GM23338 (cell line): ENCODE results near the gene PSD. TPM values are rescaled to one million over a fixed set of nuclear protein-coding genes. Genes with fewer than 3 reads are reported as not detected.
A peak's percentile ranks its signal among the peaks of the same experiment; 100 is the strongest.

Experiments used
- POLR2AphosphoS5 ChIP-seq: IDR thresholded peaks from 2 replicates; pipeline ENCODE4 v1.6.1; 2016; ENCODE audit warnings: antibody characterized with exemption, low read depth
- ZNF331 ChIP-seq: fragments of 250-450 bp; sonication (Bioruptor Pico); IDR thresholded peaks from 2 replicates; pipeline ENCODE4 v1.5.0; 2020; ENCODE audit warnings: low read depth, mild to moderate bottlenecking, moderate library complexity
- microRNA counts: library from miRNA; unstranded; fragments of <30 nt; microRNA quantifications from one replicate; lab custom pipeline; 2017
- microRNA-seq: library from miRNA; unstranded; fragments of <30 nt; microRNA quantifications from one replicate; pipeline ENCODE4, GENCODE V29; 2017
- polyA plus RNA-seq: library from polyadenylated mRNA; unstranded; fragments of >200 nt; fragmentation: Nextera tagmentation; extraction: Ambion mirVana; gene quantifications from 2 replicates; pipeline ENCODE4 v1.2.1, GENCODE V29; 2016
- small RNA-seq: library from RNA; depleted of rRNA; stranded (forward); fragments of <200 nt; gene quantifications from one replicate; pipeline ENCODE3, GENCODE V24; 2014; ENCODE audit warnings: low replicate concordance
- total RNA-seq: library from RNA; depleted of rRNA; stranded (reverse); fragments of >200 nt; shearing (Covaris generic); gene quantifications from 2 replicates; pipeline ENCODE4 v1.2.3, GENCODE V29; 2014; rRNA removed
- TF ChIP-seq, protein P1 (sequence below), 2 experiments: fragments of 200-600 bp in 1 of 2; sonication (generic) in 1 of 2; conservative IDR thresholded peaks; 2 replicates each; pipeline versions ENCODE4 v1.5.1 to v1.6.1; 2016 to 2017; ENCODE audit warnings: antibody characterized with exemption in 2 of 2, low read depth in 2 of 2, mild to moderate bottlenecking in 2 of 2, moderate library complexity in 1 of 2

Gene PSD
- total and polyA plus RNA-seq, 2 experiments from 2014 or later, result 1.9 to 6.8 TPM

DNA sequence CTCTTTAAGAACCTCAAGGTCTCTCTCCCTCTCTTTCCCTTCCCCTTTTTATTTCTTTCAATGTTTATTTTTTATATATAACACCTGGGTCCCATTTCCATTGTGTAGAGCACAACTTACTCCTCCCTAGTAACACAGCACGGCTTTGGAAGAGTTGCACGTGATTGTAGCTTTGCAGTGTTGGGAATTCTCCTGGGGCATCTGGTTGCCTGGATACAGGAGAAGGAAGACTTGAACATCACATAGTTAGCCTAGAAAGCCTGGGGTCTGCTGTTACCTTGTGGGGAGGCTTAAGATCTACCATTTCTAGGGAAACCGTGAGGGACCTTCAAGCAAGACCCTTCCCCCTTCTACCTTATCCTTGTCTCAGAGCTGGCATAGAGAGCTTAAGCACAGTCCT, 64.1 kb downstream of the PSD start (continued):
- TF ChIP-seq, protein P1, sequence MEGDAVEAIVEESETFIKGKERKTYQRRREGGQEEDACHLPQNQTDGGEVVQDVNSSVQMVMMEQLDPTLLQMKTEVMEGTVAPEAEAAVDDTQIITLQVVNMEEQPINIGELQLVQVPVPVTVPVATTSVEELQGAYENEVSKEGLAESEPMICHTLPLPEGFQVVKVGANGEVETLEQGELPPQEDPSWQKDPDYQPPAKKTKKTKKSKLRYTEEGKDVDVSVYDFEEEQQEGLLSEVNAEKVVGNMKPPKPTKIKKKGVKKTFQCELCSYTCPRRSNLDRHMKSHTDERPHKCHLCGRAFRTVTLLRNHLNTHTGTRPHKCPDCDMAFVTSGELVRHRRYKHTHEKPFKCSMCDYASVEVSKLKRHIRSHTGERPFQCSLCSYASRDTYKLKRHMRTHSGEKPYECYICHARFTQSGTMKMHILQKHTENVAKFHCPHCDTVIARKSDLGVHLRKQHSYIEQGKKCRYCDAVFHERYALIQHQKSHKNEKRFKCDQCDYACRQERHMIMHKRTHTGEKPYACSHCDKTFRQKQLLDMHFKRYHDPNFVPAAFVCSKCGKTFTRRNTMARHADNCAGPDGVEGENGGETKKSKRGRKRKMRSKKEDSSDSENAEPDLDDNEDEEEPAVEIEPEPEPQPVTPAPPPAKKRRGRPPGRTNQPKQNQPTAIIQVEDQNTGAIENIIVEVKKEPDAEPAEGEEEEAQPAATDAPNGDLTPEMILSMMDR (conservative IDR thresholded peaks at IDR 0.05; ENCODE audit: low read depth in 2 of 2), result no peak
- no peak for TF ChIP-seq POLR2AphosphoS5
- TF ChIP-seq ZNF331 (CRISPR knock-in tag), result no peak

MicroRNA genes within 50 kb of the gene (microRNA counts, 767-probe panel; counts per million panel counts)
- microRNA hsa-miR-146b-3p (lab: Ali Mortazavi, UCI), result not detected
- microRNA hsa-miR-146b-5p (lab: Ali Mortazavi, UCI), result not detected

Small RNA genes lying within 50 kb of the gene (microRNA-seq; reads per million reads assigned to microRNA genes)
- gene MIR146B, result 9.1 reads per million, percentile 32 among the genes with 10 or more reads in this experiment

Small RNA genes lying within 50 kb of the gene (small RNA-seq; reads per million reads assigned to genes)
- 22.6 reads per million, percentile 98 among the genes with 10 or more reads in this experiment for gene MIR146B

Other genes starting within 250 kb of the PSD start
- gene ELOVL3, start 192.5 kb downstream of the PSD start, total RNA-seq, result 0.59 TPM in 1 of 2 replicates, not detected in the other
- 0.31 TPM in 1 of 2 replicates, not detected in the other for gene ELOVL3, start 192.5 kb downstream of the PSD start, polyA plus RNA-seq
- 1.5 TPM in 1 of 2 replicates, not detected in the other for gene PITX3, start 177.3 kb downstream of the PSD start, total RNA-seq
- gene PITX3, start 177.3 kb downstream of the PSD start, polyA plus RNA-seq, result 0.34 and 1.5 TPM in 2 replicates
- 27.2 and 32.6 TPM in 2 replicates for gene GBF1, start 173.3 kb downstream of the PSD start, total RNA-seq
- 6.5 and 7.5 TPM in 2 replicates for gene GBF1, start 173.3 kb downstream of the PSD start, polyA plus RNA-seq
- gene NFKB2, start 23.1 kb downstream of the PSD start, total RNA-seq, result 19.0 and 29.4 TPM in 2 replicates
- 6.8 and 8.1 TPM in 2 replicates for gene NFKB2, start 23.1 kb downstream of the PSD start, polyA plus RNA-seq
- 29.7 and 36.1 TPM in 2 replicates for gene FBXL15, start 2.1 kb upstream of the PSD start, total RNA-seq
- gene FBXL15, start 2.1 kb upstream of the PSD start, polyA plus RNA-seq, result 18.4 and 18.5 TPM in 2 replicates
- gene CUEDC2, start 13.8 kb upstream of the PSD start, total RNA-seq, result 37.0 and 39.2 TPM in 2 replicates
- gene CUEDC2, start 13.8 kb upstream of the PSD start, polyA plus RNA-seq, result 37.3 and 47.3 TPM in 2 replicates
- 0.69 TPM in 1 of 2 replicates, not detected in the other for gene C10orf95, start 32.8 kb upstream of the PSD start, total RNA-seq
- 1.1 and 1.5 TPM in 2 replicates for gene C10orf95, start 32.8 kb upstream of the PSD start, polyA plus RNA-seq
- gene ACTR1A, start 83.9 kb upstream of the PSD start, total RNA-seq, result 96.9 and 101 TPM in 2 replicates
- gene ACTR1A, start 83.9 kb upstream of the PSD start, polyA plus RNA-seq, result 39.4 and 41.2 TPM in 2 replicates
- gene SUFU, start 85.2 kb upstream of the PSD start, total RNA-seq, result 5.6 and 6.6 TPM in 2 replicates
- gene SUFU, start 85.2 kb upstream of the PSD start, polyA plus RNA-seq, result 2.8 and 3.3 TPM in 2 replicates
- 33.4 and 36.7 TPM in 2 replicates for gene TRIM8, start 225.7 kb upstream of the PSD start, total RNA-seq
- gene TRIM8, start 225.7 kb upstream of the PSD start, polyA plus RNA-seq, result 15.1 and 20.2 TPM in 2 replicates